Left lung (tissue), 10 donors: ENCODE data around the gene HACD2. TPM values are rescaled to one million over a fixed set of nuclear protein-coding genes. Genes with fewer than 3 reads are reported as not detected.

Source experiments
- ATAC-seq: fragments of 200-7000 bp; cut with Tn5 transposase; one replicate; pipeline ENCODE4 v1.9.1; 2020; ENCODE audit warnings: moderate library complexity
- DNase-seq, 4 donors: peaks; one replicate each; pipeline ENCODE4 v3.0.0-alpha.2; 2013 to 2020
- H3K27ac ChIP-seq, 2 donors: fragments of 200-600 bp; sonication (generic) in 1 of 2; one replicate each; pipeline versions ENCODE4 v1.5.0 to v1.8.0; 2020 to 2021
- H3K27me3 ChIP-seq, 2 donors: fragments of 200-600 bp; sonication (generic) in 1 of 2; one replicate each; pipeline versions ENCODE4 v1.5.0 to v1.8.0; 2020 to 2021
- H3K36me3 ChIP-seq, 2 donors: fragments of 200-600 bp; sonication (generic) in 1 of 2; one replicate each; pipeline versions ENCODE4 v1.5.0 to v1.8.0; 2020 to 2021
- H3K4me1 ChIP-seq, 2 donors: fragments of 200-600 bp; one replicate each; pipeline ENCODE4 v1.8.0; 2021
- H3K4me3 ChIP-seq, 2 donors: fragments of 200-600 bp; sonication (generic) in 1 of 2; one replicate each; pipeline versions ENCODE4 v1.5.0 to v1.8.0; 2020 to 2021; ENCODE audit warnings: mild to moderate bottlenecking in 1 of 2
- H3K9me3 ChIP-seq, 2 donors: fragments of 200-600 bp; sonication (generic) in 1 of 2; one replicate each; pipeline versions ENCODE4 v1.5.0 to v1.8.0; 2020 to 2021
- CTCF ChIP-seq, 2 donors: fragments of 200-600 bp; sonication (generic) in 1 of 2; IDR thresholded peaks; one replicate each; pipeline versions ENCODE4 v1.5.0 to v1.8.0; 2021; ENCODE audit warnings: antibody characterized with exemption in 2 of 2
- intact Hi-C, 2 donors: fragments of 100-400 bp; cut with DNase I; formaldehyde crosslinking; loops; one replicate each; pipeline versions ENCODE4 v1.11.2 to v1.14.2; 2022
- polyA plus RNA-seq, 6 donors: library from polyadenylated mRNA; unstranded; fragments of 120-200 nt; gene quantifications; one replicate each; pipeline ENCODE4 v1.2.1, GENCODE V29; 2013; ENCODE audit not compliant: insufficient read length in 6 of 6
- total RNA-seq, 2 donors: library from RNA; stranded (reverse); fragmentation: NEBNext Ultra II Directional; extraction: Animal tissue kit (Norgen Biotek cat#: 25700); gene quantifications; one replicate each; pipeline ENCODE4 v1.2.1, GENCODE V29; 2021
- donor health status: DM: no; HTN: yes; CAD: no.
- donor health status: DM: no; HTN: no; CAD: no.

HACD2 gene
- total and polyA plus RNA-seq, 8 donors, result 33.6 to 60.9 (median 39.0) TPM

GRCh38 chr3:123562547-123562946, 22.3 kb downstream of the HACD2 start:
- Histone ChIP-seq H3K4me1 (no peaks in the 10 kb centered on the region), H3K27ac (no peak overlapping the region), H3K4me3 (no peak overlapping the region), H3K36me3 (no peaks in the 10 kb centered on the region), H3K9me3 (no peaks in the 10 kb centered on the region), H3K27me3 (no peaks in the 10 kb centered on the region)
- TF ChIP-seq CTCF (IDR thresholded peaks at IDR 0.05), result no peak
- DNase-seq (no peak), ATAC-seq (no peak)
- intact Hi-C loops, result no loop called here

GRCh38 chr3:123561188-123561587, 23.7 kb downstream of the HACD2 start:
- H3K27me3 ChIP-seq, result no peaks in the 10 kb centered on the region
- no peaks in the 10 kb centered on the region for H3K4me1 ChIP-seq
- DNase-seq (no peak), ATAC-seq (no peak)
- intact Hi-C loops, result no loop called here
- H3K27ac ChIP-seq, result no peak overlapping the region
- H3K9me3 ChIP-seq, result no peaks in the 10 kb centered on the region
- H3K4me3 ChIP-seq, result no peak overlapping the region
- no peaks in the 10 kb centered on the region for H3K36me3 ChIP-seq
- no peak for TF ChIP-seq CTCF (IDR thresholded peaks at IDR 0.05)

GRCh38 chr3:123559040-123559861, 25.6 kb downstream of the HACD2 start:
- Histone ChIP-seq H3K9me3 (peaks cover 0 to 4% of the 10 kb centered on the region in 2 donors), H3K27ac (no peak overlapping the region), H3K4me1 (no peaks in the 10 kb centered on the region), H3K4me3 (no peak overlapping the region), H3K27me3 (no peaks in the 10 kb centered on the region), H3K36me3 (no peaks in the 10 kb centered on the region)
- peak; percentile 77 to 79 for TF ChIP-seq CTCF (IDR thresholded peaks at IDR 0.05)
- intact Hi-C loops, result loop anchor here in 1 of 2 donors (10.0 kb wide), 1 partner anchor 224 kb away; no protein-coding TSS in a partner anchor
- DNase-seq, result peak in 2 of 4 donors; percentile 49 to 64
- ATAC-seq, result peak; percentile 84

- Histone ChIP-seq H3K9me3 (peaks cover 0 to 16% of the 10 kb centered on the region in 2 donors), H3K36me3 (peaks cover 0 to 21% of the 10 kb centered on the region in 2 donors), H3K27me3 (no peaks in the 10 kb centered on the region), H3K4me3 (no peak overlapping the region), H3K27ac (no peak overlapping the region), H3K4me1 (no peaks in the 10 kb centered on the region)
- TF ChIP-seq CTCF (IDR thresholded peaks at IDR 0.05), result no peak
- no peak for DNase-seq
- intact Hi-C loops, result loop anchor here in 1 of 2 donors (10.0 kb wide), 1 partner anchor 219 kb away; no protein-coding TSS in a partner anchor
- no peak for ATAC-seq
Measured at GRCh38 chr3:123553536-123553935, 31.3 kb downstream of the HACD2 start.

GRCh38 chr3:123552768-123553167, 32.1 kb downstream of the HACD2 start:
- no peak overlapping the region for H3K27ac ChIP-seq
- TF ChIP-seq CTCF (IDR thresholded peaks at IDR 0.05), result no peak
- no peaks in the 10 kb centered on the region for H3K27me3 ChIP-seq
- DNase-seq (no peak), ATAC-seq (no peak)
- H3K9me3 ChIP-seq, result peaks cover 0 to 16% of the 10 kb centered on the region in 2 donors
- intact Hi-C loops, result loop anchor here in 1 of 2 donors (10.0 kb wide), 1 partner anchor 218 kb away; no protein-coding TSS in a partner anchor
- H3K4me1 ChIP-seq, result no peaks in the 10 kb centered on the region
- H3K4me3 ChIP-seq, result no peak overlapping the region
- H3K36me3 ChIP-seq, result peaks cover 0 to 25% of the 10 kb centered on the region in 2 donors
